H1 (cell line): Measurements from ENCODE around the gene ABCG1. TPM values are rescaled to one million over a fixed set of nuclear protein-coding genes. Genes with fewer than 3 reads are reported as not detected.

ENCODE experiments used
- BRCA1 ChIP-seq: IDR thresholded peaks from 2 replicates; pipeline ENCODE4 v1.6.1; 2012; ENCODE audit warnings: low read depth, low read length, improper control_type of control experiment
- CBX8 ChIP-seq: fragments of 300-800, 300-1000 bp; sonication (generic); IDR thresholded peaks from 2 replicates; pipeline ENCODE4 v1.7.1; 2016; ENCODE audit warnings: low read depth, low read length, borderline replicate concordance
- CEBPB ChIP-seq: IDR thresholded peaks from 2 replicates; pipeline ENCODE4 v1.6.1; 2012; ENCODE audit warnings: low read depth, low read length
- CTCF ChIP-seq, 3 experiments: IDR thresholded peaks; 1 replicate in 2 of 3; 2 replicates in 1 of 3; pipeline versions ENCODE4 v1.5.1 to v1.6.1; 2011; ENCODE audit warnings: low read length in 3 of 3, mild to moderate bottlenecking in 3 of 3, inconsistent platforms in 2 of 3, low read depth in 1 of 3, moderate library complexity in 1 of 3; ENCODE audit not compliant: insufficient read depth in 1 of 3; ENCODE audit errors: control extremely low read depth in 1 of 3
- EGR1 ChIP-seq: IDR thresholded peaks from 2 replicates; pipeline ENCODE4 v1.6.1; 2011; ENCODE audit warnings: low read depth, low read length, borderline replicate concordance
- JUND ChIP-seq: IDR thresholded peaks from 2 replicates; pipeline ENCODE4 v1.6.1; 2011; ENCODE audit warnings: mild to moderate bottlenecking, improper control_type of control experiment, low read length
- NRF1 ChIP-seq: IDR thresholded peaks from 2 replicates; pipeline ENCODE4 v1.6.1; 2011; ENCODE audit warnings: mild to moderate bottlenecking, low read depth, low read length, improper control_type of control experiment
- RBBP5 ChIP-seq: IDR thresholded peaks from 2 replicates; pipeline ENCODE4 v1.7.1; 2012; ENCODE audit warnings: low read depth, mild to moderate bottlenecking, inconsistent platforms, low read length, moderate library complexity, borderline replicate concordance
- RFX5 ChIP-seq: IDR thresholded peaks from 2 replicates; pipeline ENCODE4 v1.6.1; 2011; ENCODE audit warnings: low read depth, low read length, improper control_type of control experiment, borderline replicate concordance
- polyA plus RNA-seq, 7 experiments: library from polyadenylated mRNA; depleted of rRNA in 3 of 7; stranded (reverse) in 5 of 7; unstranded in 2 of 7; fragments of >200 nt in 5 of 7; fragments of 200-250 nt in 2 of 7; gene quantifications; 1 replicate in 5 of 7; 2 replicates in 1 of 7; 4 replicates in 1 of 7; pipeline versions ENCODE4 v1.2.1 to v1.2.3, GENCODE V29; 2011 to 2013; ENCODE audit warnings: missing spikeins in 2 of 7, mixed read lengths in 2 of 7
- total RNA-seq: library from RNA; stranded (reverse); fragmentation: NEBNext Ultra II Directional; extraction: Animal tissue kit (Norgen Biotek cat#: 25700); gene quantifications from 2 replicates; pipeline ENCODE4 v1.2.1, GENCODE V29; 2021

The ABCG1 gene
- total and polyA plus RNA-seq, 2 of the 8 experiments (the other 6 are each of a cell fraction or from before 2014, with no cell fraction given): 2.1 to 4.0 TPM

GRCh38 chr21:42266971-42267556 lies 48.1 kb downstream of the ABCG1 start (continued):
- TF ChIP-seq CTCF (IDR thresholded peaks at IDR 0.05; ENCODE audit: control extremely low read depth in 1 of 3, insufficient read depth in 1 of 3, low read depth in 1 of 3, low read length in 3 of 3): no peak
- no peak for TF ChIP-seq NRF1
- no peak for TF ChIP-seq BRCA1
- no peak for TF ChIP-seq EGR1
- TF ChIP-seq RBBP5: no peak
- TF ChIP-seq CBX8: no peak
- no peak for TF ChIP-seq JUND
- TF ChIP-seq RFX5: no peak
- TF ChIP-seq CEBPB: no peak
